Left lung (tissue), 10 donors: ENCODE results near the gene ZSWIM5. TPM values are rescaled to one million over a fixed set of nuclear protein-coding genes. Genes with fewer than 3 reads are reported as not detected.

Source experiments
- ATAC-seq: fragments of 200-7000 bp; cut with Tn5 transposase; one replicate; pipeline ENCODE4 v1.9.1; 2020; ENCODE audit warnings: moderate library complexity
- DNase-seq, 4 donors: peaks; one replicate each; pipeline ENCODE4 v3.0.0-alpha.2; 2013 to 2020
- H3K27ac ChIP-seq, 2 donors: fragments of 200-600 bp; sonication (generic) in 1 of 2; one replicate each; pipeline versions ENCODE4 v1.5.0 to v1.8.0; 2020 to 2021
- H3K27me3 ChIP-seq, 2 donors: fragments of 200-600 bp; sonication (generic) in 1 of 2; one replicate each; pipeline versions ENCODE4 v1.5.0 to v1.8.0; 2020 to 2021
- H3K36me3 ChIP-seq, 2 donors: fragments of 200-600 bp; sonication (generic) in 1 of 2; one replicate each; pipeline versions ENCODE4 v1.5.0 to v1.8.0; 2020 to 2021
- H3K4me1 ChIP-seq, 2 donors: fragments of 200-600 bp; one replicate each; pipeline ENCODE4 v1.8.0; 2021
- H3K4me3 ChIP-seq, 2 donors: fragments of 200-600 bp; sonication (generic) in 1 of 2; one replicate each; pipeline versions ENCODE4 v1.5.0 to v1.8.0; 2020 to 2021; ENCODE audit warnings: mild to moderate bottlenecking in 1 of 2
- H3K9me3 ChIP-seq, 2 donors: fragments of 200-600 bp; sonication (generic) in 1 of 2; one replicate each; pipeline versions ENCODE4 v1.5.0 to v1.8.0; 2020 to 2021
- CTCF ChIP-seq, 2 donors: fragments of 200-600 bp; sonication (generic) in 1 of 2; IDR thresholded peaks; one replicate each; pipeline versions ENCODE4 v1.5.0 to v1.8.0; 2021; ENCODE audit warnings: antibody characterized with exemption in 2 of 2
- intact Hi-C, 2 donors: fragments of 100-400 bp; cut with DNase I; formaldehyde crosslinking; loops; one replicate each; pipeline versions ENCODE4 v1.11.2 to v1.14.2; 2022
- polyA plus RNA-seq, 6 donors: library from polyadenylated mRNA; unstranded; fragments of 120-200 nt; gene quantifications; one replicate each; pipeline ENCODE4 v1.2.1, GENCODE V29; 2013; ENCODE audit not compliant: insufficient read length in 6 of 6
- total RNA-seq, 2 donors: library from RNA; stranded (reverse); fragmentation: NEBNext Ultra II Directional; extraction: Animal tissue kit (Norgen Biotek cat#: 25700); gene quantifications; one replicate each; pipeline ENCODE4 v1.2.1, GENCODE V29; 2021
- donor health status: DM: no; HTN: yes; CAD: no.
- donor health status: DM: no; HTN: no; CAD: no.

Gene ZSWIM5
- total and polyA plus RNA-seq, 8 donors: 2.0 to 6.3 (median 4.7) TPM

GRCh38 chr1:45038661-45039364 is 167.6 kb downstream of the ZSWIM5 start:
- intact Hi-C loops: no loop called here
- no peak for DNase-seq

GRCh38 chr1:45038240-45038639 is 168.2 kb downstream of the ZSWIM5 start:
- intact Hi-C loops: no loop called here
- Histone ChIP-seq H3K4me3 (no peak overlapping the region), H3K4me1 (no peaks in the 10 kb centered on the region), H3K27ac (no peak overlapping the region), H3K27me3 (no peaks in the 10 kb centered on the region), H3K36me3 (no peaks in the 10 kb centered on the region), H3K9me3 (no peaks in the 10 kb centered on the region)
- ATAC-seq (no peak), DNase-seq (no peak)
- TF ChIP-seq CTCF (IDR thresholded peaks at IDR 0.05): no peak

More at GRCh38 chr1:45038661-45039364, 167.6 kb downstream of the ZSWIM5 start:
- Histone ChIP-seq H3K9me3 (no peaks in the 10 kb centered on the region), H3K27me3 (no peaks in the 10 kb centered on the region), H3K36me3 (no peaks in the 10 kb centered on the region), H3K4me1 (no peaks in the 10 kb centered on the region), H3K4me3 (no peak overlapping the region), H3K27ac (no peak overlapping the region)
- TF ChIP-seq CTCF (IDR thresholded peaks at IDR 0.05): no peak
- ATAC-seq: no peak

- TF ChIP-seq CTCF (IDR thresholded peaks at IDR 0.05): no peak
- DNase-seq (no peak), ATAC-seq (no peak)
- Histone ChIP-seq H3K27me3 (no peaks in the 10 kb centered on the region), H3K27ac (no peak overlapping the region), H3K9me3 (no peaks in the 10 kb centered on the region), H3K4me1 (no peaks in the 10 kb centered on the region), H3K4me3 (no peak overlapping the region), H3K36me3 (no peaks in the 10 kb centered on the region)
- intact Hi-C loops: no loop called here
These were observed 168.9 kb downstream of the ZSWIM5 start for GRCh38 chr1:45037456-45037855.

GRCh38 chr1:45035631-45036301 is 170.6 kb downstream of the ZSWIM5 start:
- ATAC-seq: no peak
- TF ChIP-seq CTCF (IDR thresholded peaks at IDR 0.05): no peak
- Histone ChIP-seq H3K36me3 (no peaks in the 10 kb centered on the region), H3K27me3 (no peaks in the 10 kb centered on the region), H3K4me3 (no peak overlapping the region), H3K9me3 (no peaks in the 10 kb centered on the region), H3K27ac (no peak overlapping the region), H3K4me1 (no peaks in the 10 kb centered on the region)
- intact Hi-C loops: no loop called here
- DNase-seq: no peak

- no peaks in the 10 kb centered on the region for H3K4me1 ChIP-seq
- DNase-seq: no peak
- intact Hi-C loops: no loop called here
- ATAC-seq: no peak
- H3K9me3 ChIP-seq: no peaks in the 10 kb centered on the region
- TF ChIP-seq CTCF (IDR thresholded peaks at IDR 0.05): no peak
- H3K36me3 ChIP-seq: no peaks in the 10 kb centered on the region
- no peak overlapping the region for H3K27ac ChIP-seq
- no peak overlapping the region for H3K4me3 ChIP-seq
- H3K27me3 ChIP-seq: no peaks in the 10 kb centered on the region
These were observed 173.0 kb downstream of the ZSWIM5 start for GRCh38 chr1:45033356-45033755.
